HG03571 (cell line): Measurements from ENCODE around the gene RNPEP.
"Not testable (repeated sequence)": the region's sequence is repeated elsewhere in the genome, so short reads cannot be mapped to it uniquely, and the experiment has no call there.

Experiments used
- ATAC-seq: cut with Tn5 transposase; IDR thresholded peaks from one replicate; pipeline ENCODE4 v1.9.1; 2021; ENCODE audit not compliant: unreplicated experiment

Gene RNPEP

GRCh38 chr1:202034149-202034682, 51.8 kb downstream of the RNPEP start:
- no peak for ATAC-seq

- ATAC-seq, result no peak
These were observed 52.4 kb downstream of the RNPEP start for GRCh38 chr1:202034683-202035462.

- no peak for ATAC-seq
These were observed 54.3 kb downstream of the RNPEP start for GRCh38 chr1:202036595-202037387.

GRCh38 chr1:202037706-202038296, 55.4 kb downstream of the RNPEP start:
- ATAC-seq, result no peak

- ATAC-seq, result no peak
These were observed 56.4 kb downstream of the RNPEP start for GRCh38 chr1:202038688-202039346.

- no peak for ATAC-seq
These were observed 63.3 kb downstream of the RNPEP start for GRCh38 chr1:202045705-202046104.

- no peak for ATAC-seq
These were observed 63.8 kb downstream of the RNPEP start for GRCh38 chr1:202046227-202046626.

GRCh38 chr1:202046748-202047708, 64.6 kb downstream of the RNPEP start:
- ATAC-seq, result no peak

- no peak for ATAC-seq
These were observed 65.5 kb downstream of the RNPEP start for GRCh38 chr1:202047977-202048376.

- ATAC-seq, result no peak
These were observed 66.7 kb downstream of the RNPEP start for GRCh38 chr1:202049129-202049528.

GRCh38 chr1:202054094-202054493, 71.6 kb downstream of the RNPEP start:
- ATAC-seq, result no peak

GRCh38 chr1:202054673-202055072, 72.2 kb downstream of the RNPEP start:
- not testable (repeated sequence) for ATAC-seq
